HG02938 (cell line): ENCODE results near the gene HPS6.
A peak's percentile ranks its signal among the peaks of the same experiment; 100 is the strongest.
"Not testable (repeated sequence)": the region's sequence is repeated elsewhere in the genome, so short reads cannot be mapped to it uniquely, and the experiment has no call there.

Source experiments
- ATAC-seq: cut with Tn5 transposase; IDR thresholded peaks from one replicate; pipeline ENCODE4 v1.9.1; 2021; ENCODE audit warnings: mild to moderate bottlenecking, moderate library complexity; ENCODE audit not compliant: unreplicated experiment

Gene HPS6

GRCh38 chr10:102064868-102065560 is at the start of gene HPS6:
Gene HPS6, plus strand, starts transcription at chr10:102065349. Its CDS starts 126 bp downstream, at chr10:102065475.
- peak; percentile 86 for ATAC-seq

- ATAC-seq, result no peak
These were observed 48.7 kb upstream of the HPS6 start for GRCh38 chr10:102016416-102016815.

GRCh38 chr10:102017295-102017694 is 47.9 kb upstream of the HPS6 start:
- ATAC-seq, result no peak

- ATAC-seq, result no peak
These were observed 44.2 kb upstream of the HPS6 start for GRCh38 chr10:102020938-102021337.

GRCh38 chr10:102024799-102025198 is 40.4 kb upstream of the HPS6 start:
- no peak for ATAC-seq

GRCh38 chr10:102027261-102027660 is 37.9 kb upstream of the HPS6 start:
- ATAC-seq, result no peak

- no peak for ATAC-seq
These were observed 31.4 kb upstream of the HPS6 start for GRCh38 chr10:102033787-102034186.

GRCh38 chr10:102035807-102036206 is 29.3 kb upstream of the HPS6 start:
- not testable (repeated sequence) for ATAC-seq

- ATAC-seq, result no peak
These were observed 26.7 kb upstream of the HPS6 start for GRCh38 chr10:102038410-102038809.

GRCh38 chr10:102040305-102041050 is 24.7 kb upstream of the HPS6 start:
- no peak for ATAC-seq

GRCh38 chr10:102045292-102045691 is 19.9 kb upstream of the HPS6 start:
- no peak for ATAC-seq

- ATAC-seq, result no peak
These were observed 19.1 kb upstream of the HPS6 start for GRCh38 chr10:102046095-102046494.

- ATAC-seq, result not testable (repeated sequence)
These were observed 10.1 kb upstream of the HPS6 start for GRCh38 chr10:102054881-102055646.

- ATAC-seq, result peak; percentile 82
These were observed 9.3 kb upstream of the HPS6 start, which contains the start of gene ARMH3 for GRCh38 chr10:102055647-102056419. Gene ARMH3, minus strand, starts transcription at chr10:102056173. Its CDS starts 16,059 bp downstream, at chr10:102040114.

- ATAC-seq, result no peak
These were observed 5.2 kb upstream of the HPS6 start for GRCh38 chr10:102059987-102060386.

- no peak for ATAC-seq
These were observed 664 bp upstream of the HPS6 start for GRCh38 chr10:102064503-102064867.

GRCh38 chr10:102065561-102066398 is 631 bp downstream of the HPS6 start:
- peak; percentile 27 for ATAC-seq

- no peak for ATAC-seq
These were observed 1.4 kb downstream of the HPS6 start for GRCh38 chr10:102066399-102067088.
